Measurements from ENCODE around the gene RNLS. TPM values are rescaled to one million over a fixed set of nuclear protein-coding genes. Genes with fewer than 3 reads are reported as not detected.

Gene RNLS
- total RNA-seq, 1 donor from 2014 or later = 0.19 TPM

DNA sequence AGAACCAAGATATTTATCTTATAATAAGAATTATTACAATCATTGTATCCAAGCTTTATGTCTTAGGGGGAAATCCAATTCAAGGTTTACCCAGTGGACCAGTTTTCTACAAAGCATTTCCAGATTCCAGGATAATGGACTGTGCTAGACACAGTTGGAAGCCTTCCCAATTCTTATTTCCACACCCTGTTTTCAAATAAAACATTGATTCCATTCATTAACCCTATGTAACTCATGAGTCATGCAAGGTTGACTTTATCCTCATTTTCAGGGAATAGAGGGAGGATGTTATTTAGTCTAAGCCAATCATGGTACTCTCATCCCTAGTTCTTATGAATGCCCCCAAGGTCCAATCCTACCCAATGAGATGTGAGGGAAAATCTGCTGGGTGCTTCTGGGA is 145.7 kb downstream of the RNLS start:
- DNase-seq (ENCODE audit: low read depth) = no peak

DNA sequence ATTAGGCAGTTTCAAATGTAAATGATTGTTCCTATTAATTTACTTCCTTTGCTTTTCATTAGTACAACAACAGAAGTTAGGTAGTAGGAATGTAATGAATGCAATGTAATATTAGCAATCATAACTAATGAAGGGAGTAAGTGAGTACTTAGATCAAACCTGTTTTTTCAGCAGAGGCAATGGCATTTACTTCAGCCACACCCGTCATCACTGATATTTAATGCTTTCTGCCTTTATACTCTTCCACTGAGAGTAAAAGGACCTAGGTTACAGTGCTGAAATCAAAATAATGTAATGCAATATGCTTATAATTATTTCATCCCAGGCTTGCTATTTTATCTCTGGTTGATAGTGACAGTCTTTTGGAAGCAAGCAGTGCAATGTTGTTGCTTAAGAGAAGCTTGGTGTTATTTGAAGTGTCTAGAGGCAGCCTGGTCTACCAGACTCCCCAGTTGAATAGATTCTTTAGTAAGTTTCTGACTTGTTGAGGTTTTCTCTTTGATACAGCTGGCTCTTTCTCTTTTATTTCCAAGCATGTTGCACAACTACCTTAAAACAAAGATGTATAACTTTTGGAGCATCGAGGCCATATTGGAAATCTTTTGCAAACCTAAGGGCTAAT is 149.4 kb downstream of the RNLS start:
- no peak for DNase-seq (ENCODE audit: low read depth)

DNA sequence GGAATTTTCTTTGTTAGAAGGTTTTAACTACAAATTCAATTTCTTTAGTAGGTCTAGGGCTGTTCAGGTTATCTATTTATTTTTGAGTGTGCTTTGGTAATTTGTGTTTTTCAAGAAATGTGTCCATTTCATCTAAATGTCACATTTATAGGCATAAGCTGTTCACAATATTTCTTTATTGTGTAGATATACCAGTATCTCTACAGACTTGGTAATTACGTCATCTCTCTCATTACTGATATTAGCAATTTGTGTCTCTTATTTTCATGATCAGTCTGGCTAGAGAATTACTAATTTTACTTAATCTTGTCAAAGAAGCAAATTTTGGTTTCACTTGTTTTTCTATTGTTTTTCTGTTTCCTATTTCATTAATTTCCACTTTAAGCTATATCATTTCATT is 152.0 kb downstream of the RNLS start:
- DNase-seq (ENCODE audit: low read depth) = no peak

DNA sequence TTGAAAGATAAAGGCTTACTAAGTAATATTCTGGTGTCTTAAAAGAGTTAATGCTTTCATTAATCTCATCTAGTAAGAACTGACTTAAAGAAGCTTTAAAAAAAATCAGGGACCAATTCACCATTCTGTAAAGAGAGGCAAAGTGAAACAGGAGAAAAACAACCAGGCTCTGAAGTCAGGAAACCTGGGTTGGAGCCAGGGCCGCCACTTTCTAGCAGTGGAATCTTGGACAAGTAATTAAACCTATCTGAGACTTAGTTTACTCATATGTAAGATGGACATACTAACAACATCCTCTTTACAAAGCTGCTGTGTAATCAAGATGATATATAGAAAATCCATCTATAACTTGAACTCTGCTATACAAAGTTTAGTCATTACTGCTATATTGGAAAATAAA is 154.1 kb downstream of the RNLS start:
- no peak for DNase-seq (ENCODE audit: low read depth)

DNA sequence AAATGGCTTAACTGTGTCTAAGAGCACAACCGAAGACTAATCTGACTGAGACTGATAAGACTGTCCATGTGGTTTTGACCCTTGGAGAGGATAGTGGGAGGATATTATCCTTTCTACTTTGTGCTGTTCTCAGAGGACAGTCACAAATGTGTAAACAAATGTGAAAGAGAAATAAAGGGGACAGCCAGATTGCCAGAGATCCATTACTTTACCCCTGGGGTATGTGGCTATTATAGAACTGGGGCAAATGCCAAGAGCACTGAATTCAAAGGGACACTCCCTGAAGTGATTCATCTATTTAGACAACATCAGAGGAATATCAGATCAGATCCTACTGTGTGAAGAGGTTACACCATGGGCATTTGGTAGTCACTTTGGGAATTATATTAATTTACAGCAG is 154.7 kb downstream of the RNLS start:
- peak; percentile 53 for DNase-seq (ENCODE audit: low read depth)

DNA sequence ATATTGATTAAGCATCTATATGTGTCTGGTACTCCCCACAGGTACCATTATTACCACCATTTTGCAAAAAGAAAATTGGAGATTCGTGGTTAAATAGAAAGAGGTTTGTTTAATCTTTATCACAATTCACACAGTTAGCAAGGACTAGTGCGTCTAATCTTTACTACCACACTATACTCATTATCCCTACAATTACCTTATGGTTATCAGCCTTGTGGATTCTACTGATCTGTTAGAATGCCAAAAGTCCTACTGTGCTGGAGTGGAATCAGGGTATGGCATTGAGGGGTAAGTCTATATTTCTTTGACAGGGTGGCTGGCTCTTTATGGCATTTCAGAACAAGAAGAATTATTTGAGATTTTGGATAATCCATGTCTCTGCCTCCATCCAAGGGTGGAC is 156.1 kb downstream of the RNLS start:
- no peak for DNase-seq (ENCODE audit: low read depth)

DNA sequence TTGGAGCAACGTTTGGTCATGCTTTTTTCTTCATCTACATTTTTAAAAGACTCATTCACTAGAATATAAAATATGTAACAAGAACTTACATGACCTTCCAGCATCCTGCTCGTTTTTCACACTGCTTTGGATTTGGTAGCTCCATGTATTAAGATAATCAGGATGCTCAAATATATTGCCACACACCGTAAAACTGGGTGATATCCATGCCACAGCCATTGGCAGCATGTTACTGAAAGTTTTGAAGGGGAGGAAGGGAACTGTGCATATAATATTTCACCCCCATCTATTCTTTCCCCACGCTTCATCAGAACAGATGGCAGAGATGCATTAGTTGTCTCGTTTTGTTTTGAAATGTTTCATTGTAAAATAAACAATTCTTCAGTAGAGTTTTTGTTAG is 158.2 kb downstream of the RNLS start:
- DNase-seq (ENCODE audit: low read depth) = peak; percentile 4

DNA sequence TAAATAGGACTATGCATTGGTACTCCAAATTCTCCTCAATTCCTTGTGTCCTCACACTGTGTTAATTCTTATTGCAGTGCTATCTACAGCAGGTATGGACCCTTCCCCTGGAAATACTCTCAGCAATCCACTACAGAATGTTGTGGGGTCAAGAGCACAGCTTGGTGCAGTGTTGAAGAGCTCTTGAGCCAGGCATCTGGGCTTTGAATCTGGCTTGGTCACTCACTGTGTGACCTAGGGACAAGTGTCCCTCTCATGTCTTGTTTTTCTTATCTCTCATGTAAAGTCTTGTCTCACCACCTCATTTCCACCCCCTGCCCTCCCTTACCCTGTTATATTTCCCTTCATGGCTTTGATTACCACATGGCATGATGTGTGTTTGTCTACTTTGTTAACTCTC is 159.4 kb downstream of the RNLS start:
- no peak for DNase-seq (ENCODE audit: low read depth)

DNA sequence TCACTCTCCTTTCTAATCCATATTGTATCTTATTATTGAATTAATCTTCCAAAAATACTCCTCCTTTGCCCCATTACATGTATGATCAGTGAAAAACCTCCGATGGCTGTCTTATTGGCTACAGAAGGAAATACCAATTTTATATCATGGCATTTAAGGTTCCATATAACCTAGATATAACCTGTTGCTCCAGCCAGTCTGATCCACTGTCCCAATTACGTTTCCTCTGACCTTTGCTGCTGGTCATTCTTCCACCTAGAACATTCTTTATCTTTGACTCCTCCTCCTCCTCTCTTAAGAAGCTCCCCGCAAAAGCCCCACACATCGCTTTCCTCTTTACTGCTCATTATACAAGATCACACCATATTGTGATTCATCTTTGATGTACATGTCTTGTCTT is 161.5 kb downstream of the RNLS start:
- no peak for DNase-seq (ENCODE audit: low read depth)

DNA sequence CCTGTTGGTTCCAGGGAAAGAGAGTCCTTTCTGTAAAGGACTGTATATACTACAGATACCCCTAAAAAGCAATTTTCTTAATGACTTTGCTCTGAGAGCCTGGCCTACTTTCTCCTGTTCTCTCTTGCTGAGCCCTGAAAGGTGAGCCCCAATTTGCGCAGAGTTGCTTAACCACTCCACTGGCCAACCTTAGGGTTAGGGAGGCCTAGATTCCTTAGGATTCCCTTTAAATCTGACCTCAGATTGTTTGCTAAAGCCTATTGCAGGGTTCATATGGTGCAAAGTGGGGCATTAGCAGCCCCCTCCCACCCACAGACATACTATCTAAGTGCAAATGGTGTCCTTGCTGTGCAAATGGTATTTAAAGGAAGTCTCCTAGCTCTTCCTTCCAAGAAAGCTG is 164.2 kb downstream of the RNLS start:
- DNase-seq (ENCODE audit: low read depth) = no peak

DNA sequence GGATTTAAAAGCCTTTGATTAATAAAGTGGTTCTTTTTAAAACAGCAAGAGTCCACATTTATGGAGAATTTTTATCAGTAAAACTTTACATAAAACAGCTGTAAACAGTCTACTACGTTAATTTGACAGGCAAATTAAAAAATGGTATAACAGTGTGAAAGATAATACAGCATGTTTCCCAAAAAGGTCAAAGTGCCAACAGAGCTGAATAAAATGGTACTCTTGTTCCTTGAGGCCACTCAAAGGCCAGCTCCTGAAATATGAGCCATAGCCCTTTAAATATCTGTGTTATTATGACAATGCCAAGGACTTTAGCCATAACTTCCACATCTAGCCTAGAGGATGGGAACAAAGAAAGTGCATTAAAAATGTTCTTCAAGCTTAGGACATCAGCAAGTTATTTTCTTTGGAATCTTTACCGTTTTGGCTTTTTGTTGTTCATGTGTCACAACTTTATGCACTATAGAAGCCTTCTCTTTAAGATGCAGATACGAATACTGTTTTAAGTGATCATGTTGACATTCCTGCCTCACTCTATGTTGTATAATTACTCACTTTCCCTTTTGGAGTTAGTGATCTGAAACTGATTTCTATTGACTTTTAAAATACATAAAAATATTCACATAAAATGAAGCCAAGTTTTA is 165.6 kb downstream of the RNLS start:
- peak; percentile 37 for DNase-seq (ENCODE audit: low read depth)

DNA sequence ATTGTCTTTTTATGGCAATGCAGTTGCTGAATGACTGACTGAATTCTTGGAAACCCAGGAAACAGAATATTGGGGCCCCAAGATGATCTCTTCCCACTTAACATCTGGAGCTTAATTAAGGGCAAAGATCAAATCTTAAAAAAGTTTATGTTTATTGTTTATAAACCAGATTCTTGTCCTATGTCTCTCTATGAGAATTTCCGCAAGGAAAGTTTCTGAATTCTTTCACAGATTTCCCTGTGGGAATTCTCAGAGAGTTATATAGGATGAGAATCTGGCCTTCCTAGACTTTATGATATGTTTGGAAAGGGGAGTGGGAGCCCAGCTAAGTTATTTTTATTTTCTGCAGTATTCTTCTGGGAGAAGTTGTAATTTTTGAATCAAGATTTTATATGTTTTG is 166.3 kb downstream of the RNLS start:
- no peak for DNase-seq (ENCODE audit: low read depth)

DNA sequence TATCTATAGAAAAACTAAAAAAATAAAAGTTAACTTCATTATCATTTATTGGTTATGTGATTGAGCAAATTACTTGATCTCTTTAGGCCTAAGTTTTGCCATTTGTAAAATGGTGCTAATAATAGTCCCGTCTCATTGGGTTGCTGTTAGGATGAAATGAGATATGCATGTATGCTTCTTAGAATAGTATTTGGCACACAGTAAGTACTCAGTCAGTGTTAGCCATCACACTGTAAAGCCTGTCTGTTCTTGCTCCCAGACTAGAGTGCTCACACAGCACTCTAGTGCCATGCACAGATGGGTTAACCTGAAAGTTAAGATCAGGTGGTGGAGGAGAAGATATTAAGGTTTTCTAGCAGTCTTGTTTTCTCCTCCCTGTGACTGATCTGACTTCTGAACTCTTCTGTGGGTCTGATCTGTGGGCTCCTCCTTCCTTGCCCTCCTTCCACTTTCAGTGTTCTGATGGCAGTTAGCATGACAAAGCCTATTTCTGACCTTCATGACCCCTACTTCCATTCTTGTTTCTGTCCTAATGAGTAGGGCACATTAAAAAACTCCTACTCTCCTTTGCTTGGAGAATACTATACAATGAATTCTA is 167.5 kb downstream of the RNLS start:
- no peak for DNase-seq (ENCODE audit: low read depth)

DNA sequence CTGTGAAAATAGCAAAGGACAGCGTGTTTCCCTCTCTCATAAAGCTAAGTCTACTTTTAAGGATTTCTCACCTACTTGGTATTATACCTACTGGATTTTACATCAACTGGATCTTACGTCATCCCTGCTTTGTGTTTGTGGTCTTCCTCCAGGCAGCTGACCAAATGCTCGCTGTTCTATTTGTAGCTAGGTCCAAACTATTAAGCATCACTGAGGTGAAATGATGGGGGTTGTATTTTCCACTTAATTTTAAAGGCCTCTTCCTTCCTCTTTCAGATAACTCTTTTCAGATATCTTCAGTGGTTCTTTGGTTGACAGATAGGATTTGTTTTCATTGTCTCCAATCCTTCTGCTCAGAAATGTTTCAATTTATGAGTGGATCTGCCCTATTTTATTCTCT is 169.7 kb downstream of the RNLS start:
- DNase-seq (ENCODE audit: low read depth) = no peak

DNA sequence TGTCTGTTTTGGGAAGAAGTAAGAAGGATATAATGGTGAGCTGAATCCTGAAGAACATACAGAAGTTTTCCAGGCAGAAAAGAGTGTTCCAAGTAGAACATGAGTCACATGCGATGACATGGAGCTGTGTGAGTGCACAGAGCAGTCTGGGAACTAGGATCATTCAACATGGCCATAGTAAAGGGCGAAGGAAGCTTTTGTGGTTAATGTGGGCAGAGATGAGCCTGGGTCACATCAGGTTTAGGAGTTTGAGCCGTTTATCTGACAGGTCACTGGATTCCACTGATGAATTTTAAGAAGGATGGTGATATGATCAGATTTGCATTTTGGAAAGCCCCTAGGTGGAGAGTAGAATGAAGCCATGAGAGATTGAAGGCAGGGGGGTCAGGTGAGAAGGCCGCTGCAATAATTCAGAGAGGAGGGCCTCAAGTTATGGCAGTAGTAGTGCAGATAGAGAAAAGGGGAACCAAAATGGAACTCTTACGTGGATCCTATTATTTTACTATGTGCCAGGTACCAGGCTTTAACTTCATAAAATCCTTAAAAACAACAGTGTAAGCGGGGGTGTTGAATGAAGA is 171.3 kb downstream of the RNLS start:
- no peak for DNase-seq (ENCODE audit: low read depth)

DNA sequence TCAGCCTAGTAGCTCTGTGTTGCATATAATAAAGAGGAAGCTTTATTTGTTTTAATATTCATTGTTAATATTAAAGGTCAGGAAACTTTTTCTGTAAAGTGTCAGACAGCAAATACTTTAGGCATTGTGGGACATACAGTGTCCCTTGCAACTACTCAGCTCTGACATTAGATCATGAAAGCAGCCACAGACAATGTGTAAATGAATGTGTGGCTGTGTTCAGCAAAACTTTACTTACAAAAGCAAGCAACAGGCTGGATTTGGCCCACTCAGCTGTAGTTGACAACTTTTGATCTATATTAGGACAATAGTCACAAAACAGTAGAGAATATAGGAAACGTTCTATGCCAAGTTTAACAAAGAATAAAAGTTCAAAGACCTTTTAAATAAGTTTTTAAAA is 173.3 kb downstream of the RNLS start:
- no peak for DNase-seq (ENCODE audit: low read depth)

DNA sequence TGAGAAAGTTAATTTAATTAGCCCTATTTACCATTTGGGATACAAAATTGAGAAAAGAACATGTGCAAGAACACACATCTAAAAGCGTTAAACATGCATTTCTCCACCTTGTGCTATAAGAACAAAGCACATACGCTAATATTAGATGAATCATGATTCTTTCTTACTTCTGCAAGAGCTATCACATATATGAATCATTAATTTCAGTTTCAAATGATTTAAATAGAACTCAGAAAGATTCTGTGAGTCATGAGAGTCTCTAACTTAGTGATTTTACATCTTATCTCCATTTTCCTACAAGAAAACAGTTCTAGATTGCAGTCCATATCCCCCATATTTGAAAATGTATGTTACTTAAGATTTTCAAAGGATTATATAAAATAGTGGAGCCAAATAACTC is 173.9 kb downstream of the RNLS start:
- no peak for DNase-seq (ENCODE audit: low read depth)

DNA sequence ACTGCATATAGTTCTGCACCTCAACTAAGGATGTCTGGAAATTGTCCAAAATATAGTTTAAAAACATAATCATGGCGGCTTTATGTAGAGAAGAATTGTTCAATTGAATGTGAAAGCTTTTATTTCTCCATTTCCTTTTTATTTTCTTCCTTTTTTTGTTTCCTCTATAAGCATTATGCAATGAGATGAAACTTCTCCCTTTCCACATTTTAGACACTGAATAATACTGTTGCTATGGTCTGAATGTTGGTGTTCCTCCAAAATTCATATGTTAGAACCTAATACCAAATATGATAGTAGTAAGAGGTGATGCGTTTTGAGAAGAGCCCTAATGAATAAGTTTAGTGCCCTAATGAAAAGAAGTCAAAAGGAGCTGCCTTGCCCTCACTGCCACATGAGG is 175.0 kb downstream of the RNLS start:
- DNase-seq (ENCODE audit: low read depth) = no peak

DNA sequence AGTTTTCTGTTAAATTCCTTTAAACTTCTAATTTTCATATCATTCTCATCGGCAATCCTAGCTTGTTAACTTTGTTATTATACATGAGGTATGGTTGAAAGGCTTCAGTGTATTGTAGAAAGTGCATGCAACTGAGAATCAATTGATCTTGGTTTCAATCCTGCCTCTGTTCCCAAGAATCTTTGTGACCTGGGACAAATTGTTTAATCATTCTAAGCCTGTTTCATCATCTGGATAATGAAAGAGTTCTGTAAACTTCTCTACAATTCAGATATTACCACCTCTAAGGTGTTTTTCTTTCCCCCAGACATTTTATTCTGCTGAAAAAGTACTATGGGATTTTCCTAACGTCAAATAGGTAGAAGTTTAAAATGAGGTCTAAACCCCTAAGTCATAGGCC is 179.0 kb downstream of the RNLS start:
- no peak for DNase-seq (ENCODE audit: low read depth)

DNA sequence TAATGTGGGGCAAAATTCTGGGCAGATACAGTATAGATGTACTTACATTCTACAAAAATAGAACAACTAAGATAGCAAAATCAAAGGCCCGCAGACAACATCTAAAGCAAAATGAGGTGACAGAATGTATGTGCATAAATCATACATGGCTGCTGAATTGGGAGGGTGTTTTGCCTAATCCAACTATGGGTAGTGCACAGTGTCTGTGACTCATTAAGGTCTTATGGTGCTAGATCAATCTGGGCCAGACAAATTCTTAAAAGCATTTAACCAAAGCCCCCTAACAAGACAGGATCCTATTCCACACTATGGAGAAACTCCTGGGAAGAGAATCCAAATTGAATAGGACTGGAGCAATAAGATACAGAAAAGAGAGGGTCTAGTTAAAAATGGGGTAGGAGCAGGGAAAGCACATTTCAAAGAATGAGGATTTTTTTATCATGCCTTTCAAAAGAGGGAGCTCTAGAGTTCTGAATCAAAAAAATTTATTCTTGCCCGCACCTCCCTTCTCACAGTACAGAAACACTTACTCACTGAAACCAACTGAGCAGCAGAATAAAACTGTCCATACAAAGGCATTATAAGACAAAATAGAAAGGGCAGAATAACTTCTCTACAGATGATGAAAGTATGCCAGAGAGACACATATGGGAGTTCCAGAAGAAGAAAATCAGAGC is 181.3 kb downstream of the RNLS start:
- peak; percentile 40 for DNase-seq (ENCODE audit: low read depth)

DNA sequence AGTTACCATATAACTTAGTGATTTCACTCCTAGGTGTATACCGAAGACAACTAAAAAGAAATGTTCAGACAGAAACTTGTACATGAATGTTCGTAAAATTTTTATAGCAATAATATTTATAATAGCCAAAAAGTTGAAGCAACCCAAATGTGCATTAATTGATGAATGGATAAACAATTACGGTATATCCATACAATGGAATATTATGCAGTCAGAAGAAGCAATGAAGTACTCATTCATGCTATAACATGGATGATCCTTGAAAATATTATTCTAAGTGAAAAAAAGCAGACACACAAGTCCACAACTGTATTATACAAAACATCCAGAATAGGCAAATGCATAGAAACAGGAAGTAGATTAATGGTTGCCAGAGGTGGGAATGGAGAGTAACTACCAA is 183.9 kb downstream of the RNLS start:
- no peak for DNase-seq (ENCODE audit: low read depth)

DNA sequence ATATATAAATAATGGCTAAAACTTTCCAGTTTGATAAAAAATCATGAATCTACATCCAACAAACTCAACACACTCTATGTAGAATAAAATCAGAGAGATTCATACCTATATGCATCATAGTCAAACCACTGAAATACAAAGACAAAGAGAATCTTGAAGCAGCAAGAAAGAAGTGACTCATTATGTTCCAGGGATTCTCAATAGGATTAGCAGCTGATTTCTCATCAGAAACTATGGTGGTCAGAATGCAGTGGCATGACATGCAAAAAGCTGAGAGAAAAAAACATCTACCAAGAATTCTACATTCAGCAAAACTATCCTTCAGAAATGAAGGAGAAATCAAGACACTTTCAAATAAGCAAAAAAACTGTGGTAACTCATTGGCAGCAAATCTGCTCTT is 187.4 kb downstream of the RNLS start:
- DNase-seq (ENCODE audit: low read depth) = no peak

Measured in myocyte (in vitro differentiated cells).